Mucosa of descending colon (tissue), 3 donors: Measurements from ENCODE around the gene IFTAP. TPM values are rescaled to one million over a fixed set of nuclear protein-coding genes. Genes with fewer than 3 reads are reported as not detected.
A peak's percentile ranks its signal among the peaks of the same experiment; 100 is the strongest.
"Not testable (repeated sequence)": the region's sequence is repeated elsewhere in the genome, so short reads cannot be mapped to it uniquely, and the experiment has no call there.

Experiments used
- ATAC-seq: fragments of 200-7000 bp; cut with Tn5 transposase; one replicate; pipeline ENCODE4 v1.9.1; 2020; ENCODE audit warnings: mild to moderate bottlenecking, moderate library complexity
- DNase-seq, 3 donors: peaks; one replicate each; pipeline ENCODE4 v3.0.0-alpha.2; 2020
- H3K36me3 ChIP-seq: fragments of 200-600 bp; one replicate; pipeline ENCODE4 v1.8.0; 2021; ENCODE audit warnings: low read depth, mild to moderate bottlenecking
- H3K4me1 ChIP-seq: fragments of 200-600 bp; one replicate; pipeline ENCODE4 v1.8.0; 2021; ENCODE audit warnings: low read depth, mild to moderate bottlenecking
- H3K4me3 ChIP-seq: fragments of 200-600 bp; one replicate; pipeline ENCODE4 v1.8.0; 2021; ENCODE audit warnings: mild to moderate bottlenecking
- H3K9me3 ChIP-seq: fragments of 200-600 bp; one replicate; pipeline ENCODE4 v1.8.0; 2021; ENCODE audit warnings: mild to moderate bottlenecking
- intact Hi-C, 2 donors: fragments of 100-400 bp; cut with DNase I in 1 of 2; cut with micrococcal nuclease in 1 of 2; formaldehyde crosslinking; loops; one replicate each; pipeline versions ENCODE4 v1.11.0 to v1.11.1; 2022; cut with DNase I, micrococcal nuclease
- long read RNA-seq, 2 donors: library from polyadenylated mRNA; unstranded; transcript quantifications; one replicate each; pipeline ENCODE4 v2.0.0, GENCODE V29; 2019 to 2021
- total RNA-seq, 3 donors: library from RNA; stranded (reverse); fragmentation: NEBNext Ultra II Directional in 2 of 3; extraction: Animal tissue kit (Norgen Biotek cat#: 25700) in 2 of 3; gene quantifications; one replicate each; pipeline versions ENCODE4 v1.2.1 to v1.2.4, GENCODE V29; 2021 to 2023
- TF ChIP-seq, protein P1 (sequence below): fragments of 200-600 bp; IDR thresholded peaks from one replicate; pipeline ENCODE4 v1.8.0; 2022; ENCODE audit warnings: antibody characterized with exemption, mild to moderate bottlenecking
- donor health status: DM: no; HTN: no; CAD: no; lungs with moderate emphysema.
- donor health status: DM: no; HTN: no; CAD: no.
- donor health status: DM: no; HTN: yes; CAD: no.

Gene IFTAP, protein sequence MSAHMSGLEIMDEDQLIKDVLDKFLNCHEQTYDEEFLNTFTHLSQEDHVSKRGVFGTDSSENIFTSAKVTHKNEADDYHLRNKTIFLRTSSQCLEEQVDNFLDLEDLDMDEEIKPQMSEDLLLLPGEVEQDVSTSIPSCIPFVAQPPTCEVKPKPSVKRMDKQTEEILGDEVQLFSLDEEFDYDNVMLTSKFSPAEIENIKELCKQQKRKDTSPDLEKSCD
- 10 to 100 TPM in 1 of 3 donors, 1 to 10 TPM in 2; 4.5 to 23.0 (median 9.3) TPM for total RNA-seq
- long read RNA-seq, donor 1, transcript C11orf74-201 (6 exons, 863 nt), result major isoform, 8 of 21 reads
- long read RNA-seq, donor 1, partial matches to known transcripts, result 0 of 21 reads
- long read RNA-seq, donor 1, other reads (novel, unspliced or antisense), result 4 of 21 reads
- long read RNA-seq, donor 2, partial matches to known transcripts, result 0 of 7 reads
- long read RNA-seq, donor 2, other reads (novel, unspliced or antisense), result 2 of 7 reads

DNA sequence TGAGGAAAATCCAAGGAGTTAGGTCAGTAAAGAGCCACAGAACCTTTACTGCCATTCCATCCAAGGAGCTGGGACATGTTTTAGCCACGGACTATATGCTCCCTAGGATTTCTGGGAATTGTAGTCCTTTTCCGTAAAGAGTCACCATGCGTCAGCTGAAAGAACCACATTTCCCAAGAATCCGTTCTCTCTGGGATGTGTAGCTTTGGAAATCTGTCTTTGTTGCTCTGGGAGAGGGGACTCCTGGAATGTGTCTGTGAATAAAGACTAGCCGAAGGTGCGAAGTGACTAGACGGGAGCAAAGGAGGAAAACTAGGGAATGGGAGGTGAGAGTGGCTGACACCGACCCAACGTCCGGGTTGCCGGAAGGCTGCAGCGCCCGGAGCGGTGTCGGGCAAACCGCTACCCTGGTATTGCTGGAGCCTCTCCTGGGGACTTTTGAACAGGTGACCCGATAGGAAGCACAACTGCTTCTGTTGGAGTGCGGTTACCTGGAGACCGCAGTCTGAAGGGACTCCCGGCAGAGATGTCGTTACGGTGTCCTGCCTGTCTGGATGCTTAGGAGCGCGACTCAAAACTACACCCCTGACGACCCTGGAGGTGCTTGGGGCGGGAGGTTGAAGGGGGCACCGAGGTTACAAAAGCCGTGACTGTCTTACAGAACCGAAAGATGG is at the start of gene IFTAP:
Gene IFTAP (plus strand): TSS at position 187 of the 674 bp plus-strand sequence. CDS start 15,602 bp downstream, outside the sequence.
- Histone ChIP-seq H3K9me3 (no peaks in the 10 kb centered on the region), H3K36me3 (no peaks in the 10 kb centered on the region), H3K4me3 (no peak within 1 kb of the TSS), H3K4me1 (no peaks in the 10 kb centered on the region)
- DNase-seq (peak; percentile 47 to 63 (median 61)), ATAC-seq (peak; percentile 100)
- TF ChIP-seq, protein P1, sequence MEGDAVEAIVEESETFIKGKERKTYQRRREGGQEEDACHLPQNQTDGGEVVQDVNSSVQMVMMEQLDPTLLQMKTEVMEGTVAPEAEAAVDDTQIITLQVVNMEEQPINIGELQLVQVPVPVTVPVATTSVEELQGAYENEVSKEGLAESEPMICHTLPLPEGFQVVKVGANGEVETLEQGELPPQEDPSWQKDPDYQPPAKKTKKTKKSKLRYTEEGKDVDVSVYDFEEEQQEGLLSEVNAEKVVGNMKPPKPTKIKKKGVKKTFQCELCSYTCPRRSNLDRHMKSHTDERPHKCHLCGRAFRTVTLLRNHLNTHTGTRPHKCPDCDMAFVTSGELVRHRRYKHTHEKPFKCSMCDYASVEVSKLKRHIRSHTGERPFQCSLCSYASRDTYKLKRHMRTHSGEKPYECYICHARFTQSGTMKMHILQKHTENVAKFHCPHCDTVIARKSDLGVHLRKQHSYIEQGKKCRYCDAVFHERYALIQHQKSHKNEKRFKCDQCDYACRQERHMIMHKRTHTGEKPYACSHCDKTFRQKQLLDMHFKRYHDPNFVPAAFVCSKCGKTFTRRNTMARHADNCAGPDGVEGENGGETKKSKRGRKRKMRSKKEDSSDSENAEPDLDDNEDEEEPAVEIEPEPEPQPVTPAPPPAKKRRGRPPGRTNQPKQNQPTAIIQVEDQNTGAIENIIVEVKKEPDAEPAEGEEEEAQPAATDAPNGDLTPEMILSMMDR, result no peak
- intact Hi-C loops, result no loop called here

DNA sequence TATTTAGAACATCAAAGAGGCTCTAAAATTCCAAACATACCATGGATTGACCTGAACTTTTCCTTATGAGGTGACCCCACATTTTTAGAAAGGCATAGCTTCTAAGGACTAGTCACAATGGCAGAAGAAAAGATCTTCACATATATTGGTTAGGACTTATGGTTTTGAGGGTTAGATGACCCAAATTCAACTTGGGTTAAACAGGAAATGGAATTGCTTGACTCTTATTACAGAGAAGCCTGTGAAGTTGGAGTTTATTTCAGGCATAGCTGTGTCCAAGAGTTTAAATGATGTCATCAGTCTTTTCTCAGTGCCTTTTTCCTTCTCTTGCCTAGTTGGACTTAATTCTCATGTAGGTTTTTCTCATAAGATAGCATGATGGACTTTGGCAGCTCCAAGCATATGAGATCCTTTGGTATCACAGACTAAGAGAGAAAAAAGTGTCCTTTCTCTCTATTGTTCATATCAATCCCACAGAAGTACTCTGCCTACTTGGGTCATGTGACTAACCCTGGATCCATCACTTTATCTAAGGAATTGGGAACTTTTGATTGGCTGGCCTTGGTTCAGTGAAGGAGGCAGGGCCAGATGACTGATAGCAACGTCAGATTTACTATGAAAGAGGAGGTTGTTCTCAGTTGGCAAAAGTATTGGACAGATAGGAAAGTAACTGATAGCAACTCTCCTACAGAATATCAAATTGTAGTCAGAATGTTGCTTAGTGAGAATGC is 43.8 kb upstream of the IFTAP start:
- Histone ChIP-seq H3K4me1 (no peaks in the 10 kb centered on the region), H3K4me3 (no peak overlapping the region), H3K36me3 (no peaks in the 10 kb centered on the region), H3K9me3 (no peaks in the 10 kb centered on the region)
- ATAC-seq (no peak), DNase-seq (no peak)
- TF ChIP-seq, protein P1, result no peak
- intact Hi-C loops, result no loop called here

DNA sequence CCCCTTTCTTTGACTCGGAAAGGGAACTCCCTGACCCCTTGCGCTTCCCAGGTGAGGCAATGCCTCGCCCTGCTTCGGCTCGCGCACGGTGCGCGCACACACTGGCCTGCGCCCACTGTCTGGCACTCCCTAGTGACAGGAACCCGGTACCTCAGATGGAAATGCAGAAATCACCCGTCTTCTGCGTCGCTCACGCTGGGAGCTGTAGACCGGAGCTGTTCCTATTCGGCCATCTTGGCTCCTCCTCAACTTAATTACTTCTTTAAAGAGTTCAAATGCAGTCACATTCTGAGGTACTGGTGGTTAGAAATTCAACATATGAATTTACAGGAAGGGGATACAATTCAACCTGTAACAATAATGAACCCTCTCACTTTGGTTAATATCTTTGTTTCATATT is 36.9 kb upstream of the IFTAP start:
- H3K4me1 ChIP-seq, H3K9me3 ChIP-seq, DNase-seq, H3K4me3 ChIP-seq, H3K36me3 ChIP-seq, ATAC-seq, intact Hi-C loops: not testable (repeated sequence)

DNA sequence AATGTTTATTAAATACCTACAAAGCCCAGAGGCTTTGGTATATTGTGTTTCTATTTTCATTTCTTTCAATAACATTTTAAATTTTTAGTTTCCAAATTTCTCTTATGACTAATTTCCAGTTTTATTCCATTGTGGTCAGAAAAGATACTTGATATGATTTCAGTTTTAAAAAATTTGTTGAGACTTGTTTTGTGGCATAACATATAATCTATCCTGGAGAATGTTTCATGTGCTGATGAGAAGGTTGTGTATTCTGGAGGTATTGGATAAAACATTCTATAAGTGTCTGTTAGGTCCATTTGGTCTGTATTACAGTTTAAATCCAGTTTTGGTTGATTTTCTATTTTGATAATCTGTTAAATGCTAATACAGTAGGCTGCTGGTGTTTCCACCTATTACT is 36.3 kb upstream of the IFTAP start:
- no peak for DNase-seq
- H3K4me3 ChIP-seq, result no peak overlapping the region
- no peaks in the 10 kb centered on the region for H3K36me3 ChIP-seq
- TF ChIP-seq, protein P1, result no peak
- no peaks in the 10 kb centered on the region for H3K9me3 ChIP-seq
- ATAC-seq, result no peak
- intact Hi-C loops, result no loop called here
- no peaks in the 10 kb centered on the region for H3K4me1 ChIP-seq

DNA sequence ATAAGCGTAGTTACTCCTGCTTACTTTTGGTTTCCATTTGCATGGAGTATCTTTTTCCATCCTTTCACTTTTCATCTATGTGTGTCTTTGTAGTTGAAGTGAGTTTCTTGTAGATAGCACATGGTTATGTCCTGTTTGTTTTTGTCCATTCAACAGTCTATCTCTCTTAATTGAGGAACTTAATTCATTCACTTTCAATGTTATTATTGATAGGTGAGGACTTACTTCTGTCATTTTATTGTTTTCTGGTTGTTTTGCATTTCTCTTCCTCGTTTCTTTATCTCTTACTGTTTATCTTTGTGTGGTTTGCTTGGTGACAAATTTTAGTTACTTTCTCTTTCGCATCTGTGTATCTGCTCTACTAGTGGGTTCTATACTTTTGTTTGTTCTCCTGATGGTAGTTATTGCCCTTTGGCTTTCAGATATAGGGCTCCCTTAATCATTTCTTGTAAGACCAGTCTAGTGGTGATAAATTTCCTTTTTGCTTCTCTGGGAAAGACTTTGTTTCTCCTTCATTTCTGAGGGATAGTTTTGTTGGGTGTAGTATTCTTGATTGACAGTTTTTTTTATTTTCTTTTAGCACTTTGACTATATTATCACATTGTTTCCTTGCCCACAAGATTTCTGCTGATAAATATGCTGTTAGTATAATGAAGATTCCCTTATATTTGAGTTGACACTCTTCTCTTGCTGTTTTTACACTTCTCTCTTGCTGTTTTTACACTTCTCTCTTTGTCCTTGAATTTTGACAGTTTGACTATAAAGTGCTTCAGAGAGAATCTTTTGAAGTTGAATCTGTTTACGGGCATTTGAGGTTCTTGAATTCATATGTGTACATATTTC is 35.5 kb upstream of the IFTAP start:
- intact Hi-C loops, result no loop called here
- ATAC-seq, result peak; percentile 60
- no peak for DNase-seq
- Histone ChIP-seq H3K36me3 (no peaks in the 10 kb centered on the region), H3K9me3 (no peaks in the 10 kb centered on the region), H3K4me3 (no peak overlapping the region), H3K4me1 (no peaks in the 10 kb centered on the region)
- TF ChIP-seq, protein P1, result no peak
